Brain pericyte (primary cell): Measurements from ENCODE around the gene ATG9A.
A peak's percentile ranks its signal among the peaks of the same experiment; 100 is the strongest.
"Not testable (repeated sequence)": the region's sequence is repeated elsewhere in the genome, so short reads cannot be mapped to it uniquely, and the experiment has no call there.

ENCODE experiments used
- DNase-seq: peaks from one replicate; pipeline ENCODE4 v3.0.0-alpha.2; 2012; ENCODE audit warnings: low read depth, low spot score

ATG9A gene, protein sequence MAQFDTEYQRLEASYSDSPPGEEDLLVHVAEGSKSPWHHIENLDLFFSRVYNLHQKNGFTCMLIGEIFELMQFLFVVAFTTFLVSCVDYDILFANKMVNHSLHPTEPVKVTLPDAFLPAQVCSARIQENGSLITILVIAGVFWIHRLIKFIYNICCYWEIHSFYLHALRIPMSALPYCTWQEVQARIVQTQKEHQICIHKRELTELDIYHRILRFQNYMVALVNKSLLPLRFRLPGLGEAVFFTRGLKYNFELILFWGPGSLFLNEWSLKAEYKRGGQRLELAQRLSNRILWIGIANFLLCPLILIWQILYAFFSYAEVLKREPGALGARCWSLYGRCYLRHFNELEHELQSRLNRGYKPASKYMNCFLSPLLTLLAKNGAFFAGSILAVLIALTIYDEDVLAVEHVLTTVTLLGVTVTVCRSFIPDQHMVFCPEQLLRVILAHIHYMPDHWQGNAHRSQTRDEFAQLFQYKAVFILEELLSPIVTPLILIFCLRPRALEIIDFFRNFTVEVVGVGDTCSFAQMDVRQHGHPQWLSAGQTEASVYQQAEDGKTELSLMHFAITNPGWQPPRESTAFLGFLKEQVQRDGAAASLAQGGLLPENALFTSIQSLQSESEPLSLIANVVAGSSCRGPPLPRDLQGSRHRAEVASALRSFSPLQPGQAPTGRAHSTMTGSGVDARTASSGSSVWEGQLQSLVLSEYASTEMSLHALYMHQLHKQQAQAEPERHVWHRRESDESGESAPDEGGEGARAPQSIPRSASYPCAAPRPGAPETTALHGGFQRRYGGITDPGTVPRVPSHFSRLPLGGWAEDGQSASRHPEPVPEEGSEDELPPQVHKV

DNA sequence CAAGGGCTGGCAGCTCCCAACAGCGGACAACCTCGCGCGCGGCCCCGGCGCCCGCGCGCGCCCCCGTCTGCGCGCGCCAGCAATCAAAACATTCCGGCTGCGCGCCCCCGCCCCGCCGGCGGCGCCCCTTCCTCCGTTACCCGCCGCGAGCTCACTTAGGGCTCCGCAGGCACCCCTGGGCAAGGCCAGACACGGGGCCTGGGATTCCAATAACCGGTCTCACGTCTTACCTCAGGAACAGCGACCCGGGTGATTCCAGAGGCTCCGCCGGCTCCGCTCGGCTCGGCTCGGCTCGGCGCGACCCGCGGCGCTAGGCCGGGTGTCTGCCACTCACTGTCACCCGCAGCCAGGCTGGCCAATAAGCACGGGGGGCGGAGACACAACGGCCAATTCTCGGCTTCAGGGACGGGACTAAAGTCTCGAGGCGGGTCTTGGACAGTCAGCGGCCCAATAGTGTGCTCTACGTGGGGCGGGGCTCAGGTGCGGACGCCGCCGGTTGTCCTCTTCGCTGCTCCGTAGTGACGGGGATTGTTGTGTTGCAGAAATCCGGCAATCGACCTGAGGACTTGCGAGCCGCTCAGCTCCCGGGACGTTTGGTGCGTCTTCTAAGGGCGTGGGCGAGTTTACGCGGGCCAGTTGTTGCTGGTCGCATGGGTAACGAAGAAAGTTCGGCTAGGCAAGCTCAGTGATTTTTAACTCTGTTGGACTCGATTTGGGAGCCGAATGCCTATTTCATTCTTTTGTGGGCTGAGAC lies at the start of gene ATG9A, which contains the start of gene ANKZF1:
ATG9A (minus strand) TSS at position 332 of the 754 bp plus-strand sequence. CDS start 1,612 bp downstream, outside the sequence.
ANKZF1 (plus strand) TSS at position 502 of the 754 bp plus-strand sequence. CDS start 452 bp downstream, outside the sequence.
- DNase-seq, result peak; percentile 92

DNA sequence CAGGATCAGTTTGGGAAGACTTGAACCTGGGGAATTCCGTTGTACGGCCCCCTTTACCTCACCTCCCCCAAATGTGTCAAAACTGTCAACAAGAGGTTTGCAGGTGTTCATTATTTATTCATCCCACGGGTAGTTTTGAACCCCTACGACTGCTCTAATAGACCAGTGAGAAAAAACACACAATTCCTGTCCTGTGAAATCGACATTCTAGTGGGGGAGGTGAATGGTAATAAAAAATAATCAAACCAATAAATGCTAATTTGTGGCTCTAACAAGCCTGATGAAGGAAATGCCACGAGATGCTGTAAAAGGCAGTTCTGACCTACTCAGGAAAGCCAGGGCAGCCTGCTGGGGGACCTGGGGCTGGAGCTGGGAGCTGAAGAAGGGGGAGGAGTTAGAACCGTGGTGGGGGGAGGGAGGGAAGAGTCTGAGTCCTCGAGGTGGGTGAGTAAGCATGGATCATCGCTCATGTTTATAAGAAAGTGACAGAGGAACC lies 49.3 kb upstream of the ATG9A start:
- DNase-seq, result no peak

- DNase-seq, result no peak
Measured at GRCh38 chr2:219277703-219278654, 48.5 kb upstream of the ATG9A start.

DNA sequence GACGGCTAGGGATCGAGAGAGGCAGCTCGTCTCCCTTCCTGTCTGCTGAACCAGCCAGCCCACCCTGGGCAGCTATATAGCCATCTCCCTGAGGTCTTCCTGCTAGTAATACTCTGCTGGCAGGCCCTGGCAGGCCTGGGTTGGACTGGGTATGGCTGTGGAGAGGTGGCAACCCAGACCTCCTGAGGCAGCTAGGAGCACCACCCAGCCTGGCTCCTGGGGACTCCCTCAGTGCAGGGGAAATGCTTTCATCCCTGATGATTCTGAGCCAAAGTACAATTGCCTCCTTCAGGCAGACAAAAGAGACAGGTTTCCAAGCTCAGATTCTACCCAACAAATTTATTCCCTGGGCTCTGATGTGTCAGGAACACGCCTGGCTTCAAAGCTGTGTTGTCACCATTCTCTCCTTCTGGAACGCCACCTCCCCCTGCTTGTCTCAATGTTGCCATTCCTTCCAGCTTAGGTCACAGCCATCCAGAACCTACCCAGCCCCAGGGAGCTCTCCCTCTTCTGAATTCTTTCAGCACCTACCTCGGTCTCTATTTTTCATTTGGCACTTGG lies 45.0 kb upstream of the ATG9A start:
- no peak for DNase-seq

GRCh38 chr2:219273937-219274336 lies 44.5 kb upstream of the ATG9A start:
- DNase-seq, result no peak

DNA sequence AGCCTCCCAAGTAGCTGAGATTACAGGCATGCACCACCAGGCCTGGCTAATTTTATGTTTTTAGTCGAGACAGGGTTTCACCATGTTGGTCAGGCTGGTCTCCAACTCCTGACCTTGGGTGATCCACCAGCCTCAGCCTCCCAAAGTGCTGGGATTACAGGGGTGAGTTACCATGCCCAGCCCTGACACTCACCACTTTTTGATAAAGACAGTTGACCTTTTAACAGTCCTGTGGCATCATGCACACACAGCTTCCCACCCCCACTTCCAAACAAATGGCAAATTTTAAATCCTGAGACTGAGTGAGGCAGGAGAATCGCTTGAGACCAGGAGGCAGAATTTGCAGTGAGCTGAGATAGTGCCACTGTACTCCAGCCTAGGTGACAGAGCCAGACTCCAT lies 43.6 kb upstream of the ATG9A start:
- no peak for DNase-seq

- DNase-seq, result no peak
Measured at GRCh38 chr2:219272356-219272755, 42.9 kb upstream of the ATG9A start.

DNA sequence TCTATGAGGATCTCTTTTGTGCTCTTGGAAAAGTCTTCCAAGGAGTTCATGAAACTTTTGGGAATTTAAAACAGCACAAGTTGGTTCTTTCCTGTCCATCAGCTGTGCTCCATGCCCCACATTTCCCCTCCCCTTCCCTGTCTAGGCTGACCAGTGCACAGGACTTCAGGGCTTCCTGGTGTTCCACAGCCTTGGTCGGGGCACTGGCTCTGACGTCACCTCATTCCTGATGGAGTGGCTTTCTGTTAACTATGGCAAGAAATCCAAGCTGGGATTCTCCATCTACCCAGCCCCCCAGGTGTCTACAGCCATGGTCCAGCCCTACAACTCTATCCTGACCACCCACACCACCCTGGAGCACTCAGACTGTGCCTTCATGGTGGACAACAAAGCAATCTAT lies 41.6 kb upstream of the ATG9A start:
- no peak for DNase-seq

- no peak for DNase-seq
Measured at GRCh38 chr2:219270055-219270372, 40.6 kb upstream of the ATG9A start.

- no peak for DNase-seq
Measured at GRCh38 chr2:219269362-219270054, 40.1 kb upstream of the ATG9A start.

DNA sequence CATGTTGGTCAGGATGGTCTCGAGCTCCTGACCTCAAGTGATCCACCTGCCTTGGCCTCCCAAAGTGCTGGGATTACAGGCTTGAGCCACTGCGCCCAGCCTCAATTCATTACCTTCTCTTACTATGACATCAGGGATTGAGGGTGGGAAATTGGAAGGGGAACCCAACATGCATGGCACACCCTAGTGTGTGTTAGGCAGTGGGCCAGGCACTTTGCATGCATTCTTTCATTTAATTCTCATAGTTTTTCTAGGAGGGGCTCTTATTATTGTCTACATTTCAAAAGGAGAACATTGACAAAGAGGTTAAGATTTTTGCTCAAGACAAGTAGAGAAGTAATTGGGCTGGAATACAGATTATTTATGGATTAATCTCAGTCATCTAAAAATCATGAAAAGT lies 38.9 kb upstream of the ATG9A start:
- no peak for DNase-seq

DNA sequence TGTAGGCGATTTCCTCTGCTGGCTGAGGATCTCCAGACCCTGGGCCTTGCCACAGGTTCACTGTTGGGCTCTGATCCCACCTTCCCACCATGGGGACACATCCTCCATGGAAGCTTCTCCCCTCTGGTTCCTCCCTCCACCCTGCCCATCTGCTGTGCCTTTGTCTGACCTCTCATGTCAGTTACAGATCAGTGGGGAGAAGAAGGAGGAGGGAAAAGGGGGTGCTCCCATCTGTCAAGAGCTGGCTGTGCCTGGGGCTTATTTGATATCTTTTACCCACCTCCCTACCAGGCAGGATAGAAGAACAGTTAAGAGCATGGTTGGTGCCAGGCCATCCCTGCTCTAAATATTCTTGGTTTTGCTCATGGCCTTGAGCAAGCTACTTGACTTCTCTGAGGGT lies 37.5 kb upstream of the ATG9A start:
- DNase-seq, result no peak

- DNase-seq, result no peak
Measured at GRCh38 chr2:219266232-219266631, 36.8 kb upstream of the ATG9A start.

GRCh38 chr2:219261024-219261855 lies 31.8 kb upstream of the ATG9A start:
- no peak for DNase-seq

DNA sequence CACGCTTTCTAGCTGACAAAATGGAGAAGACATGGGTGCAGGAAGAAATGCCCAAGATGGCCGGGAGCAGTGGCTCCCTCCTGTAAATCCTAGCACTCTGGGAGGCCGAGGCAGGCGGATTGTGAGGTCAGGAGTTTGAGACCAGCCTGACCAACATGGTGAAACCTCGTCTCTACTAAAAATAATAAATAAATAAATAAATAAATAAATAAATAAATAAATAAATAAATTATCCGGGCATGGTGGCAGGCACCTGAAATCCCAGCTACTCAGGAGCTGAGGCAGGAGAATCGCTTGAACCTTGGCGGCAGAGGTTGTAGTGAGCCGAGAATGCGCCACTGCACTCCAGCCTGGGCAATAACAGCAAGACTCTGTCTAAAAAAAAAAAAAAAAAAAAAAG lies 29.5 kb upstream of the ATG9A start:
- DNase-seq, result not testable (repeated sequence)

GRCh38 chr2:219254590-219255201 lies 25.3 kb upstream of the ATG9A start:
- DNase-seq, result no peak

GRCh38 chr2:219253753-219254589 lies 24.5 kb upstream of the ATG9A start, which contains the start of gene TUBA4A:
TUBA4A (minus strand) TSS chr2:219253918; CDS start chr2:219253858, 60 bp downstream.
- DNase-seq, result no peak
